ENCODE results near the gene LRP6.

The LRP6 gene

GRCh38 chr12:12069821-12070548 is 196.9 kb downstream of the LRP6 start:
- DNase-seq: no peak

GRCh38 chr12:12068751-12069150 is 198.1 kb downstream of the LRP6 start:
- DNase-seq: no peak

All from CD4-positive, alpha-beta T cell treated with Interleukin-17A for 4 hours (primary cell).